GM23338 (cell line): ENCODE results near the gene EGF.
"Not testable (repeated sequence)": the region's sequence is repeated elsewhere in the genome, so short reads cannot be mapped to it uniquely, and the experiment has no call there.

Source experiments
- CREB1 ChIP-seq: fragments of 250-450 bp; sonication (Bioruptor Pico); IDR thresholded peaks from 2 replicates; pipeline ENCODE4 v1.5.0; 2020; ENCODE audit warnings: low read depth, mild to moderate bottlenecking, moderate library complexity
- ETS1 ChIP-seq: IDR thresholded peaks from 2 replicates; pipeline ENCODE4 v1.6.1; 2016; ENCODE audit warnings: antibody characterized with exemption
- EZH2 ChIP-seq: fragments of 200-600 bp; sonication (generic); IDR thresholded peaks from one replicate; pipeline ENCODE4 v1.8.0; 2017; ENCODE audit warnings: antibody characterized with exemption, mild to moderate bottlenecking, low read depth; ENCODE audit not compliant: unreplicated experiment
- EZH2phosphoT487 ChIP-seq: fragments of 200-600 bp; sonication (generic); IDR thresholded peaks from one replicate; pipeline ENCODE4 v1.8.1; 2018; ENCODE audit warnings: antibody characterized with exemption; ENCODE audit not compliant: unreplicated experiment
- JUNB ChIP-seq: IDR thresholded peaks from one replicate; pipeline ENCODE4 v1.6.1; 2016; ENCODE audit warnings: antibody characterized with exemption; ENCODE audit not compliant: unreplicated experiment
- NANOG ChIP-seq: IDR thresholded peaks from 2 replicates; pipeline ENCODE4 v1.6.1; 2016; ENCODE audit warnings: antibody characterized with exemption, borderline replicate concordance
- POLR2AphosphoS5 ChIP-seq: IDR thresholded peaks from 2 replicates; pipeline ENCODE4 v1.6.1; 2016; ENCODE audit warnings: antibody characterized with exemption, low read depth
- REST ChIP-seq: IDR thresholded peaks from one replicate; pipeline ENCODE4 v1.6.1; 2018; ENCODE audit warnings: antibody characterized with exemption; ENCODE audit not compliant: unreplicated experiment
- ZNF331 ChIP-seq: fragments of 250-450 bp; sonication (Bioruptor Pico); IDR thresholded peaks from 2 replicates; pipeline ENCODE4 v1.5.0; 2020; ENCODE audit warnings: low read depth, mild to moderate bottlenecking, moderate library complexity
- TF ChIP-seq, protein P1 (sequence below), 2 experiments: fragments of 200-600 bp in 1 of 2; sonication (generic) in 1 of 2; conservative IDR thresholded peaks; 2 replicates each; pipeline versions ENCODE4 v1.5.1 to v1.6.1; 2016 to 2017; ENCODE audit warnings: antibody characterized with exemption in 2 of 2, low read depth in 2 of 2, mild to moderate bottlenecking in 2 of 2, moderate library complexity in 1 of 2

- TF ChIP-seq CREB1 (CRISPR knock-in tag); POLR2AphosphoS5; EZH2; EZH2phosphoT487; JUNB; REST; ZNF331 (CRISPR knock-in tag); NANOG; ETS1: not testable (repeated sequence)
- TF ChIP-seq, protein P1, sequence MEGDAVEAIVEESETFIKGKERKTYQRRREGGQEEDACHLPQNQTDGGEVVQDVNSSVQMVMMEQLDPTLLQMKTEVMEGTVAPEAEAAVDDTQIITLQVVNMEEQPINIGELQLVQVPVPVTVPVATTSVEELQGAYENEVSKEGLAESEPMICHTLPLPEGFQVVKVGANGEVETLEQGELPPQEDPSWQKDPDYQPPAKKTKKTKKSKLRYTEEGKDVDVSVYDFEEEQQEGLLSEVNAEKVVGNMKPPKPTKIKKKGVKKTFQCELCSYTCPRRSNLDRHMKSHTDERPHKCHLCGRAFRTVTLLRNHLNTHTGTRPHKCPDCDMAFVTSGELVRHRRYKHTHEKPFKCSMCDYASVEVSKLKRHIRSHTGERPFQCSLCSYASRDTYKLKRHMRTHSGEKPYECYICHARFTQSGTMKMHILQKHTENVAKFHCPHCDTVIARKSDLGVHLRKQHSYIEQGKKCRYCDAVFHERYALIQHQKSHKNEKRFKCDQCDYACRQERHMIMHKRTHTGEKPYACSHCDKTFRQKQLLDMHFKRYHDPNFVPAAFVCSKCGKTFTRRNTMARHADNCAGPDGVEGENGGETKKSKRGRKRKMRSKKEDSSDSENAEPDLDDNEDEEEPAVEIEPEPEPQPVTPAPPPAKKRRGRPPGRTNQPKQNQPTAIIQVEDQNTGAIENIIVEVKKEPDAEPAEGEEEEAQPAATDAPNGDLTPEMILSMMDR (conservative IDR thresholded peaks at IDR 0.05; ENCODE audit: low read depth in 2 of 2) = not testable (repeated sequence)
Observed at GRCh38 chr4:109937352-109937751, 24.7 kb downstream of the EGF start.
